ENCODE data around the gene FGF8.

DNA sequence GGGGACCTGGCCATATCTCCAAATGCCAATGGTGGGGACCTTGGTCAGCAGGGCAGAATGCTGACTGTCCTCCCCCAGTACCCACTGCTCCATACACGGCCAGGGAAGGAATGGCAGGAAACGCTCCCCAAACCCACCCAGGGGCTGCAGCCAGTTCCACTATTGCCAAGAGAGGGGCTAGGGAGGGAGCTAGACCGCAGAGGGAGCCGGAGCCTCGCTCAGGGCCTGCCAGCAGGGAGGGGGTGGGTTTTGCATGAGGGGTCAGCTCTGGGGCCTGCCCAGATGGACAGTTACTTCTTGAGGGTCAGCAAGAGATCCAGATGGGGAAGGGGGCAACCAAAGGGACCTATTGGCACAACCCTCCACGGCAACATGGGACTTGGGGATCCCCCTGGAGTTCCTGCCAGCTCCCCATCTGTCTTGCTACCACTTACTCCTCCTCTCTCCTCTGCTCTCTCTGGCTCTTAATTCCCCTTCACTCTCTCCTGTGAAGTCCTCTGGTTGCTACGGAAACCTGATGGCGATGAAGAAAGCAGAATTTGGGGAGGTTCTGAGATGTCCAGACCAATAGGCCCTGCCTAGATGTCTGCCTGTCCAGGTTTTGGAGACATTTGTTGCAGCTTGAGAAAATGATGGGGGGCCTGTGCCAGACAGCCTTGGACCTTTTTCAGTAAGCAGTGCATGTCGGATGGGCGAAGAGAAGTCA lies 12.6 kb downstream of the FGF8 start:
- TF ChIP-seq RAD21 (IDR thresholded peaks at IDR 0.05) (no peak), TAF1 (conservative IDR thresholded peaks at IDR 0.05) (no peak), GABPA (IDR thresholded peaks at IDR 0.05 in 1 of 2, conservative IDR thresholded peaks at IDR 0.05 in 1 of 2) (no peak), EGR1 (IDR thresholded peaks at IDR 0.05; ENCODE audit: low read depth in 2 of 2) (no peak), JUND (IDR thresholded peaks at IDR 0.05) (no peak)
- TF ChIP-seq, protein P1, sequence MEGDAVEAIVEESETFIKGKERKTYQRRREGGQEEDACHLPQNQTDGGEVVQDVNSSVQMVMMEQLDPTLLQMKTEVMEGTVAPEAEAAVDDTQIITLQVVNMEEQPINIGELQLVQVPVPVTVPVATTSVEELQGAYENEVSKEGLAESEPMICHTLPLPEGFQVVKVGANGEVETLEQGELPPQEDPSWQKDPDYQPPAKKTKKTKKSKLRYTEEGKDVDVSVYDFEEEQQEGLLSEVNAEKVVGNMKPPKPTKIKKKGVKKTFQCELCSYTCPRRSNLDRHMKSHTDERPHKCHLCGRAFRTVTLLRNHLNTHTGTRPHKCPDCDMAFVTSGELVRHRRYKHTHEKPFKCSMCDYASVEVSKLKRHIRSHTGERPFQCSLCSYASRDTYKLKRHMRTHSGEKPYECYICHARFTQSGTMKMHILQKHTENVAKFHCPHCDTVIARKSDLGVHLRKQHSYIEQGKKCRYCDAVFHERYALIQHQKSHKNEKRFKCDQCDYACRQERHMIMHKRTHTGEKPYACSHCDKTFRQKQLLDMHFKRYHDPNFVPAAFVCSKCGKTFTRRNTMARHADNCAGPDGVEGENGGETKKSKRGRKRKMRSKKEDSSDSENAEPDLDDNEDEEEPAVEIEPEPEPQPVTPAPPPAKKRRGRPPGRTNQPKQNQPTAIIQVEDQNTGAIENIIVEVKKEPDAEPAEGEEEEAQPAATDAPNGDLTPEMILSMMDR (IDR thresholded peaks at IDR 0.05; ENCODE audit: low read depth, low read length, missing input control), result no peak
- TF ChIP-seq, protein P2, sequence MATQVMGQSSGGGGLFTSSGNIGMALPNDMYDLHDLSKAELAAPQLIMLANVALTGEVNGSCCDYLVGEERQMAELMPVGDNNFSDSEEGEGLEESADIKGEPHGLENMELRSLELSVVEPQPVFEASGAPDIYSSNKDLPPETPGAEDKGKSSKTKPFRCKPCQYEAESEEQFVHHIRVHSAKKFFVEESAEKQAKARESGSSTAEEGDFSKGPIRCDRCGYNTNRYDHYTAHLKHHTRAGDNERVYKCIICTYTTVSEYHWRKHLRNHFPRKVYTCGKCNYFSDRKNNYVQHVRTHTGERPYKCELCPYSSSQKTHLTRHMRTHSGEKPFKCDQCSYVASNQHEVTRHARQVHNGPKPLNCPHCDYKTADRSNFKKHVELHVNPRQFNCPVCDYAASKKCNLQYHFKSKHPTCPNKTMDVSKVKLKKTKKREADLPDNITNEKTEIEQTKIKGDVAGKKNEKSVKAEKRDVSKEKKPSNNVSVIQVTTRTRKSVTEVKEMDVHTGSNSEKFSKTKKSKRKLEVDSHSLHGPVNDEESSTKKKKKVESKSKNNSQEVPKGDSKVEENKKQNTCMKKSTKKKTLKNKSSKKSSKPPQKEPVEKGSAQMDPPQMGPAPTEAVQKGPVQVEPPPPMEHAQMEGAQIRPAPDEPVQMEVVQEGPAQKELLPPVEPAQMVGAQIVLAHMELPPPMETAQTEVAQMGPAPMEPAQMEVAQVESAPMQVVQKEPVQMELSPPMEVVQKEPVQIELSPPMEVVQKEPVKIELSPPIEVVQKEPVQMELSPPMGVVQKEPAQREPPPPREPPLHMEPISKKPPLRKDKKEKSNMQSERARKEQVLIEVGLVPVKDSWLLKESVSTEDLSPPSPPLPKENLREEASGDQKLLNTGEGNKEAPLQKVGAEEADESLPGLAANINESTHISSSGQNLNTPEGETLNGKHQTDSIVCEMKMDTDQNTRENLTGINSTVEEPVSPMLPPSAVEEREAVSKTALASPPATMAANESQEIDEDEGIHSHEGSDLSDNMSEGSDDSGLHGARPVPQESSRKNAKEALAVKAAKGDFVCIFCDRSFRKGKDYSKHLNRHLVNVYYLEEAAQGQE (IDR thresholded peaks at IDR 0.05), result no peak

All from liver (tissue), 3 donors.